Measurements from ENCODE around the gene MYH13.

- TF ChIP-seq ZNF274 (IDR thresholded peaks at IDR 0.05; ENCODE audit: low read depth, low read length) (no peak), SUZ12 (IDR thresholded peaks at IDR 0.05; ENCODE audit: extremely low read depth, insufficient read depth, insufficient read length) (no peak), YY1 (IDR thresholded peaks at IDR 0.05; ENCODE audit: insufficient read depth, insufficient read length) (no peak)
Measured at GRCh38 chr17:10285896-10286295, 86.9 kb downstream of the MYH13 start.
